GM18909 (cell line): ENCODE measurements around the gene FMNL2.

Experiments used
- ATAC-seq: cut with Tn5 transposase; IDR thresholded peaks from one replicate; pipeline ENCODE4 v1.9.1; 2021; ENCODE audit warnings: mild to moderate bottlenecking; ENCODE audit not compliant: unreplicated experiment, poor library complexity

The FMNL2 gene

DNA sequence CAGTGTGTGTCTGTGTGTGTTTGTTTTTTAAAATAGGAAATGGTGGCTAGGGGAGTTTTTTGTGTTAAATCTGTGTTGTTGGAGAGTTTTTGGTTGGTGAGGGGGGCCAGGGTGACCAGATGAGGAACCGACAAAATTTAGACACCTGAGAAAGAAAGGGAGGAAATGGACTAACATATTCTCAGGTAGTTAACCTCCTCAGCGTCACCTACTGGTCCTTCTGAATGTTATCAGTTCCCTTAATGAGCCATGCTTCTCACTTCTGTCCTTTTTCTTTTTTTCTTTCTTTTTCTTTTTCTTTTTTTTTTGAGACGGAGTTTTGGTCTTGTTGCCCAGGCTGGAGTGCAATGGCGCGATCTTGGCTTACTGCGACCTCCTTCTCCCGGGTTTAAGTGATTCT lies 107.0 kb downstream of the FMNL2 start:
- ATAC-seq: no peak

DNA sequence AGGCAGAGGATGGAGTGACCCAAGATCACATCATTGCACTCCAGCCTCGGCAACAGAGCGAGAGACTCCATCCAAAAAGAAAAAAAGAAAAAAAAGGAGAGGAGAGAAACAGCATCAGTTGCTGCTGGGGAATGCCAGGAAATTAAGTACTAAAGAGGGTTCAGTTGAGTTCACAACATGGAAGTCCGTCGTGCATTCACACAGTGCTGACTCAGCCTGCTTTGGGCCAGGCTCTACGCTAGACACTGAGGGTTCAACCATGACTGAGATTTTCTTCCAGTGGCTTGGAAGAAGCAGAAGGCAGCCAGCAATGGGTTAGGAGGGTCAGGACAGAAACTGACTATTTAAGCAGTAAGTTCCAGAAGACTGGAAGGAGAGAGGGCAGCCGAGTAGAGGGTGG lies 108.8 kb downstream of the FMNL2 start:
- no peak for ATAC-seq

DNA sequence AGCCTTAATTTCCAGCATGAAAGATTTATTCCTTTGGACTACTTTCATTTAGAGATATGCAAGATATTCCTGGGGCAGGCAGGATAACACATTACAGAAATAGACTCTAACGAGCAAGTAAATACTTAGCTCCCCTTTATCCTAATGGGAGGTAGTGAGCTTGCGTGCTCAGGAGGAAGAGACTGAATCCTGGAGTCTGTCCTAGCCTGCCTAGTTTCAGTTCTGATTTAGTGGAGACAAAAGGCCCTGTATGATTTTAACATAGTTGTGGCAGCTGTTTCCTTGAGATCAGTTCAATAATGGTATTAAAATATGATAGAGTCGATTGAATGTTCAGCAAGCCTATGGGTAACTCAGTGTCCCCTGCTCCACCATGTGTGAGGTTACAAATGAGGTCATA lies 109.5 kb downstream of the FMNL2 start:
- ATAC-seq: no peak

GRCh38 chr2:152445375-152445774 lies 110.4 kb downstream of the FMNL2 start:
- ATAC-seq: no peak

DNA sequence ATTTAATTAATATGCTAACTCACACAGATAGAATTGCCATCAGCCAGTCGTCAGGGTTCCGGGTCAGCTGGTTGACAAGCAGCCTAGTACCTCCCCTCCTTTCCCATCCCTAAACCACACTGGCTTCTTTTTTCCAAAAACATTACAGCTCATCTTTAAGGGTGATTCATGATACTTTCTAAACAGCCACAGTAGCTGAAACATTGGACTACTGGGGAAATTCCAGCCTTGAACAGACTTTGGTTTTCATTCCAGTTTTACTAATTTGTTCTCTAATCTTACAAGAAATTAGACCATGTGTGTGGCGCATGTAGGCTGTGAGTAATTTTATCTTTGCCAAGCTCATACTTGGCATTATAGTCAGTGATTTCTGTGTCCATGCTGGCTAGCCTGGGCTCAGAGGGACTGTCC lies 110.8 kb downstream of the FMNL2 start:
- ATAC-seq: no peak

DNA sequence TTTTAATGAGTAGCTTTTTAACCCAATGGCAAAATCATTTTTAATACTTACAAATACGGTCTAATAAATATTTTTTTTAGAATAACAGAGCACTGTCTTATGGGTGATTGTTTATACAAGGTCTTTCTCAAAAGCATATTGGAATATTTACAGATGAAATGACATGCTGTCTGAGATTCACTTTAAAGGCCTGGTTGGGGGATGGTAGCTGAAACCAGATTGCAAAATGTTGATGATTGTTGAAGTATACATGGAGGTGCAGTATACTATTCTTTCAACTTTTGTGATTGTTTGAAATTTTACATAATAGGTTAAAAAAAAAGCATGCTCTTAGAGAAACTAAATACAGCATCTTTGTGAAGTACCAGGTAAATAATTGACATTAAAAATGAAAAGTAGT lies 111.2 kb downstream of the FMNL2 start:
- no peak for ATAC-seq

GRCh38 chr2:152447897-152448296 lies 112.9 kb downstream of the FMNL2 start:
- no peak for ATAC-seq

DNA sequence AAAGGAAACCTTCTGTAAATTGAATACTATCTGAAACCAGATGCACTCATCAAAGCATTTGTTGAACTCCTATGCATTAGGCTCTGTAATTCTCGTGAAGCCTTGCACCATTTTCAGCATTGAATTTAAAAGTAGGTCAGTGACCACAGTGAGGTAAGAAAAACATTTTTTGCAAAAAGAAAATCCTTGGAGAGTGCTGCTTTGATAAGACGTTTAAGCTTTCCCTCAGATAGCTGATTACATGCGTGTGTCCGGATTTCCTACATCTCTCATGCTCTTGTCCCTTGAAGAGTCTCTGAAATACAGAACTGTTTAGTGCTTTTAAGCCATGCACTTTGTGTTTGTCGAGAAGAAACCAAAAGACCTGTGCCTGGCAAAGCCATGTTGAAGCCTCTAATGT lies 113.6 kb downstream of the FMNL2 start:
- no peak for ATAC-seq

GRCh38 chr2:152449578-152449977 lies 114.6 kb downstream of the FMNL2 start:
- ATAC-seq: no peak

DNA sequence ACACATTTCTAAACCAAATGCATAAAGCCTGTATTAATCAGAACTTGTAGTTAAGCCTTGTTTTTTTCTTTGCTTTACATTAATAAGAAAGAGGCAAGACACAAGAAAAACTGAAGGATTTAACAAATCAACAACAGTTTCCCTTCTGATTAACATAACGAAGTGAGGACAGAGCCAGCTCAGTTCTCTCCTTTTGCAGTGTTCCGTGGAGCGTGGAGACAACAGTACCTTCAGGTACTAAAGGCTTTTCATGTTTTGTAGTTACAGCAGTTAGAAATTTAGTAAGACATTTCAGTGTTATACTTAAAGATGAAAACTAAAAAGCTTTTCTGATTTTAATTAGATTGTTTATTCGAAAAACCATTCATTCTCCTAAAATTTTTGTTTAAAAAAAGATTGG lies 115.2 kb downstream of the FMNL2 start:
- ATAC-seq: no peak

- no peak for ATAC-seq
These were observed 117.4 kb downstream of the FMNL2 start for GRCh38 chr2:152452256-152452973.

DNA sequence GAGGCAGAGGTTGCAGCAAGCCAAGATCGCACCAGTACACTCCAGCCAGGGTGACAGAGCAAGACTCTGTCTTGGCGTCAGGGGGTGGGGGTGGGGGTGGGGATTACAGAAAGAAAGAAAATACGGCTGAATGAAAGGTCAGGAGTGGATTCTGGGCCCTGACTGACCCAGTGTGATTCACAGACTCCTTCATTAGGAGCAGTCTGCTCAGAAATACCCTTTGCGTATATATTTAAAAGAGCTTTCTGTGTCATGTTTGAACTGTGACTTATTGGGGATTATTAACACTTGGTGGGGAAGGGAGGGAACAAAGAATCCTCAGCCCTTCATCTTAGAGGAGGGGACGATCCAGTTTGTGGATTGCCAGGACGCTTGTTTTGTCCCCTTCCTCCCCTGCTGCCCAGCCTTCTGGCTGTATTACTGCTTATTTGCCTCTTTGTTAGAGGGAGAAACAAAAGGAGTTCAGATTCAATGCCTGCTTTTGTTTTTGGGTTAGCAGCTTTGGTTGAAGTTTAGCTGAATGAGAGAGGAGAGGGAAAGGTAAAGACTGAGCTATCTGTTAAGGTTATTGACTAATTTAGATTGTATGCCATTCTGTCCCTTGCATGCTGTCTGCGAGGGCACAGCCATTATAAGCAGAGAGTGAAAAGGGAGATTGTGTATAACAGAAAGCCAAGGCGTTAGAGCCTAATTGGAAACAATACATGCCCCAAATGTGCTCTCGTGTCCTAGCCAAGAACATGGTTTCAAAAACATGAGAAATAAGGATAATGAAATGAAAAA lies 118.3 kb downstream of the FMNL2 start:
- ATAC-seq: no peak

GRCh38 chr2:152454371-152454770 lies 119.4 kb downstream of the FMNL2 start:
- no peak for ATAC-seq

DNA sequence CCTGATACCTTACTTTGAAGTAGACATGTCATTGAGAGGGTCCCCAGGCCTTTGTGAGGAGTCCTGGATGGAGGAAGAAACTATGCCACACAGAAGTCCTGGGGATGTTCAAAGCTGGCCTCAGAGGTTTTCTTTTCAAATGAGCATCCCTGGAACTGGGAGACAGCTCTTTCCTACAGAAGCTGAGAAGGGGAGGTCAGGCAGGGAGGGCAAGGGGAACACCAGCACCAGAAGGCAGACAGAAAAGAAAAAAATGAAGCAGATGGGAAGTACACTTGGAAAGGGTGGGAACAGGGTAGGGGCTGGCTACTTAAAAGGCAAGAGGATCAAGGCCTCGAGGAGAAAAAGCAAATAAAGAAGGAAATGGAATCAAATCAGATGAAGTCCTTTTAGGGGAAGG lies 120.0 kb downstream of the FMNL2 start:
- ATAC-seq: no peak

- no peak for ATAC-seq
These were observed 120.8 kb downstream of the FMNL2 start for GRCh38 chr2:152455738-152456137.

DNA sequence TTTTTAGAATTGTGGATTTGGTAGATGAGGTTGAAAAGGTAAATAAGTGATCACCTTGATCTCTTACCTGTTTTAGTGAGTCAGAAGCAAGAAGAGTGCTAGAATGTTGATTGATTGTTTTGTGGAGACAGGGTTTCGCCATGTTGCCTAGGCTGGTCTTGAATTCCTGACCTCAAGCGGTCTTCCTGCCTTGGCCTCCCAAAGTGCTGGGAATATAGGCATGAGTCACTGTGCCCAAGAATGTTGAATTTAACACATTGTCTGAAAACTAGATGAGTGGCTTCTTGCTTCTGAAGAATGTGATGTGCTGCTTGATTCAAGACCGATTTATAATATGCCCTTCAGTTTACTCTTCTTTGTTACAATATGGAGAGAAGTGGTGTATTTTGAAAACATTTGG lies 121.3 kb downstream of the FMNL2 start:
- ATAC-seq: no peak

DNA sequence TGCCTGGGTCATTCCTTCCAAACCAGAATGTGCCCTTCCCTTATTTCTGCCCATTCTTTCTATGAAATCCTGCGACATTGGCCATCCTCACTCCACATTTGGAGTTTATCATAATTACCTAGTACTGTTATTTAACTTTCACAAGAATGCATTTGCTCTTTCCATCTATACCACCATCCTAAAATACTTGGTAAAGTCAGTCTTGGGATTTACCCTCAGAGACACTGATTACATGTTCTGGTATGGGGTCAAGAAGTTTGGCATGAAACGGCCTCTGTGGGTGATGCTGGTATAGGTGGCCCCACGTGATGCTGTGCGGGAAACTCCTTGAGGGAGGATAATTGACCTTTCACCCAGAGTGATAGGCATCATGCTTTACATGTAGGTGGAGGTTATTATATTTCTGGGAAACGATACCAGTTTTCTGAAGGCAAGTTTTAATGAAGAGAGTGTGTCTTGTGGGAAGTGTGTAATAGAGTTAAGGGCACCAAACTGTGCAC lies 123.5 kb downstream of the FMNL2 start:
- no peak for ATAC-seq

DNA sequence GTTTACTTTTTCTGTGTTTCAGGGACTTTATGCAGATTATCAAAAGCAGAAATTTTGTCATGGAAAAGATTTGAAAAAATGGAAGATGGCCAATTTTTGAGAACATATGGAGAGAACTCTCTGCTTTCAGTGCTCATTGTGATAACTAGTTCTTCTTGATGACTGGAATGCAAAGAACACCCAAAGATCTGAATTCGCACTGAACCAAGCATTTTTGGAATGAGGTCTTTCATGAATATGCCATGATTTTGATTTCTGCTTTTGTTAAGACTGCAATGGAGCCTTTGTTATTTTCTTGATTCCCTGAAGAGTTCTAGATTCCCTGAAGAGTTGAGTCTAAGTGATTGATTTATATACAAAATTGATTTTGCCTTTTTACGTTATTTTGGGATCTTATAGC lies 124.1 kb downstream of the FMNL2 start:
- no peak for ATAC-seq

DNA sequence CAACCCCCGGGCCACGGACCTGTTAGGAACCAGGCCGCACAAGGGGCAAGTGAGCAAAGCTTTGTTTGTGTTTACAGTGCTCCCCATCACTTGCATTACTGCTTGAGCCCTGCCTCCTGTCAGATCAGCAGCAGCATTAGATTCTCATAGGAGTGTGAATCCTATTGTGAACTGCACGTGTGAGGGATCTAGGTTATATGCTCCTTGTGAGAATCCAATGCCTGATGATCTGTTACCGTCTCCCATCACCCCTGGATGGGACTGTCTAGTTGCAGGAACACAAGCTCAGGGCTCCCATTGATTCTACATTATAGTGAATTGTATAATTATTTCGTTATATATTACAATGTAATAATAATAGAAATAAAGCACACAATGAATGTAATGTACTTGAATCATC lies 125.6 kb downstream of the FMNL2 start:
- ATAC-seq: no peak

GRCh38 chr2:152462120-152462519 lies 127.1 kb downstream of the FMNL2 start:
- no peak for ATAC-seq

- no peak for ATAC-seq
These were observed 127.8 kb downstream of the FMNL2 start for GRCh38 chr2:152462779-152463178.
